SK-MEL-5 (cell line): ENCODE results near the gene CRYBG3. TPM values are rescaled to one million over a fixed set of nuclear protein-coding genes. Genes with fewer than 3 reads are reported as not detected.
A peak's percentile ranks its signal among the peaks of the same experiment; 100 is the strongest.
"Not testable (repeated sequence)": the region's sequence is repeated elsewhere in the genome, so short reads cannot be mapped to it uniquely, and the experiment has no call there.

Source experiments
- DNase-seq: peaks from one replicate; pipeline ENCODE4 v3.0.0-alpha.2; 2016; ENCODE audit warnings: low read depth, low spot score
- in situ Hi-C: cut with HindIII; loops from 2 replicates; pipeline ENCODE4 v1.10.0; 2016; ENCODE audit warnings: low sequenced_read_pairs, high pct_unique_total_duplicates, low pct_unique_long_range_greater_than_20kb
- total RNA-seq: library from RNA; depleted of rRNA; stranded (reverse); fragments of >200 nt; shearing (Covaris generic); gene quantifications from 2 replicates; pipeline ENCODE4 v1.2.3, GENCODE V29; 2014

The CRYBG3 gene
- total RNA-seq, 1 experiment from 2014 or later: 14.2 TPM

- in situ Hi-C loops: no loop called here
- no peak for DNase-seq
Measured at GRCh38 chr3:97882975-97883598, 61.3 kb downstream of the CRYBG3 start.

DNA sequence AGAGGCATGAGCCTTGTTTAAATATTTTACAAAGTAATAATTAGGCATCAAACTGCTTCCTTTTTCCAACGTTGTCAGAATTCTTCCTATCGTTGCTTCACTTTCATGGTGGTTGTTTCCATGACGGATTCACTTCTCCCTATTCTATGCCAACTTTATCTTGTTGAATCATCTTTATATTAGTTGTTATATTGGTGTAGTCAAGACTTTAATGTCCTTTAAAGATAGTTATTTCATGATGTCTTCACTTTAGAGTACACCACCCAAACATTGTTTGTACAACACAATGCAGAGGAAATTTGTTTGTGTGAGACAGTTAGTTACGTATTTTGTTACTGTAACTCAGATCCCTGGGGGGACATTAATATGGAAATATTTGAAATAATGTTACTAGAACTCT lies 61.9 kb downstream of the CRYBG3 start:
- DNase-seq: no peak
- in situ Hi-C loops: no loop called here

- DNase-seq: no peak
- in situ Hi-C loops: no loop called here
Measured at GRCh38 chr3:97884586-97885123, 62.8 kb downstream of the CRYBG3 start.

DNA sequence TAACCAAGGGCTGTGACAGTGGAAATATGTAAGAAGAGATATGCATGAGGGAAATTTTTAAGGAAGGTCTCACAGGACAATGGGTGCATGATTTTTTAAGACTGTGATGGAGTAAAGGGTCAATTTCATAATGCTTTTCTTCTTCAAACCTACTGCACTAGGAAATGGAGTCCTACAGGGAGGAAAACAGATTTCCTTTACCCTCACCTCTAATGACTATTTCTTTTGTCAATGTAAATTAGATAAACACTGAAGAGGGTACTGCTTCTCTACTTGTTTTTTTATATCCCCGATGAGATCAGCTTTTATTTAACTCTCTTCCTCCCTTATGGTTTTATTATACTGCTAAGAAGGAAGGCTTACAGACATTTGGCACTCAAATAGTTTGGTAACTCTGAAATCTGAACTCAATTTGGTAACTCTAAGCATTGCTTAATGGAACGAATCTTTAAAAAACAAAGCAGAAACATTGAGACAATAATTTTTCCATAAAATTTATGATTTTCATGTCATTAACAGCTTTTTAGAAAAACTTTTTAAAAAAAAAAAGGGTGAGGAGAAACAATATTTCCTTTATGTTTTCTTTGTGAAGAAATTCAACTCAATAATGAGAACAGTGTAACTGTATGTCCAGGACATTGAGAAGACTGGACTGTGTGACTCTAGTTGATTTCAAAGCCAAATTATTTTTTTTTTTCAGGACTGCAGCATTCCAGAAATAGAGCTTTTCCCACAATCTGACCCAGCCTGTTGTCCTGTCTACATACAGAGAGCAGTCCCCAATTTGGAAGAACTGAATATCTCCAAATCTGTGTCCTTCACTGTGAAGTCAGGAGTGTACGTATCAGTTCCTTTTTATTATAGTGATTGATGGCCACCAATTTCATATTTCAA lies 64.4 kb downstream of the CRYBG3 start:
- no peak for DNase-seq
- in situ Hi-C loops: no loop called here

DNA sequence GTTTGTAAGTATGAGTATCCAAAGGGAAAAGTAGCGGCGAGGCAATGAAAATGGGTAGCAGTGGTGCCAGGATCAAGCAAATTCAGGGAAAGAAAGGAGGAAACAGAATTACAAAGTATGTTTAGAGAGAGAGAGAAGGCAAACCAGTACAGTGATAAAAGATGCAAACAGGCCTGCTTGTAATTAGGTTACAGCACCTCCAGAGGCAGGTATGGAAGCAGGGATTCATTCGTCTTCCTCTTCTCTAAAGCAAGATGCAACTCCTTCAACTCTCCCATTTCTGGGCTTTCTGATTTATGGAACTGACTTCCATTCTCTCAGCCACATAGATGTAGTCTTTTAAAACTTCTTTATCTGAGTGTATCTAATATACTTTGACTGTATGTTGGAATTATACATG lies 68.0 kb downstream of the CRYBG3 start:
- no peak for DNase-seq
- in situ Hi-C loops: no loop called here

GRCh38 chr3:97892852-97893251 lies 71.0 kb downstream of the CRYBG3 start:
- in situ Hi-C loops: no loop called here
- DNase-seq: no peak

GRCh38 chr3:97895216-97895615 lies 73.4 kb downstream of the CRYBG3 start:
- in situ Hi-C loops: no loop called here
- DNase-seq: no peak

DNA sequence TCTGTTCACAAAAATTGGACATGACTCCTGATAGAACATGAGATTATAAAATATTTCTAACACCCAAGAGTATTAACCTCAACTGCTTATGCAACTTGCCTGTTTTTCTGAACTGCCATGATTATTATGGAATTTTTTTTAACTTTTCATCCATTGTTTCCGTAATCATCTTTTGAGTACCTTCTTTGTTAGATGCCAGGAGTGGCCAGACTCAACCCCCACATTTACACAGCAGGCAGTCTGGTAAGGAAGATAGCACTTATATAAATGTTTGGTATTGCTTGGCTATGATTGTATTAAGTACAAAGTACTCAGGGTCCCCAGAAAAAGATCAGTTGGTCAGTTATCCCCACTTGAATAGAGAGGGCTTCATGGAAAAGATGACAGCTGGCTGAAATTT lies 74.3 kb downstream of the CRYBG3 start:
- in situ Hi-C loops: no loop called here
- no peak for DNase-seq

DNA sequence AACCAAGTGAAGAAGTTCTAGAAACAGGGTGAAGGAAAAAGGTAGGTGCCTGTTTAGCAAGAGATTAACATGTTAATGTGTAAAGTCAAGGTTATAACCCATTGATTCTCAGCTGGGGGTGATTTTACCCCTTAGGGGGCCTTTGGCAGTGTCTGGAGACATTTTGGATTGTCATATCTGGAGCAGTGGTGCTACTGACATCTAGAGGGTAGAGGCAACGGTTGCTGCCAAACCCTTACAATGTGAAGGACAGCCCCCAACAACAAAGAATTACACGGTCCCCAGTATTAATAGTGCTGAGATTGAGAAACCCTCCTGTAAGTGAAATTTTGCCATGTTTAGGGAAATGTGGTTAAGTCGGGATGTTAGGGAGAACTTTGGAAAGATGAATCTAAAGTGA lies 74.7 kb downstream of the CRYBG3 start:
- peak; percentile 38 for DNase-seq
- in situ Hi-C loops: no loop called here

- DNase-seq: no peak
- in situ Hi-C loops: no loop called here
Measured at GRCh38 chr3:97899331-97899730, 77.5 kb downstream of the CRYBG3 start.

GRCh38 chr3:97901313-97902248 lies 79.8 kb downstream of the CRYBG3 start:
- in situ Hi-C loops: no loop called here
- no peak for DNase-seq

DNA sequence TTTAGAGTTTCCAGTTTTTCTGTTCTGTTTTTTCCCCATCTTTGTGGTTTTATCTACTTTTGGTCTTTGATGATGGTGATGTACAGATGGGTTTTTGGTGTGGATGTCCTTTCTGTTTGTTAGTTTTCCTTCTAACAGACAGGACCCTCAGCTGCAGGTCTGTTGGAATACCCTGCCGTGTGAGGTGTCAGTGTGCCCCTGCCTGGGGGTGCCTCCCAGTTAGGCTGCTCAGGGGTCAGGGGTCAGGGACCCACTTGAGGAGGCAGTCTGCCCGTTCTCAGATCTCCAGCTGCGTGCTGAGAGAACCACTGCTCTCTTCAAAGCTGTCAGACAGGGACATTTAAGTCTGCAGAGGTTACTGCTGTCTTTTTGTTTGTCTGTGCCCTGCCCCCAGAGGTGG lies 88.0 kb downstream of the CRYBG3 start:
- in situ Hi-C loops, DNase-seq: not testable (repeated sequence)

- in situ Hi-C loops, DNase-seq: not testable (repeated sequence)
Measured at GRCh38 chr3:97910236-97910831, 88.5 kb downstream of the CRYBG3 start.

- in situ Hi-C loops: no loop called here
- DNase-seq: no peak
Measured at GRCh38 chr3:97910931-97911351, 89.1 kb downstream of the CRYBG3 start.

DNA sequence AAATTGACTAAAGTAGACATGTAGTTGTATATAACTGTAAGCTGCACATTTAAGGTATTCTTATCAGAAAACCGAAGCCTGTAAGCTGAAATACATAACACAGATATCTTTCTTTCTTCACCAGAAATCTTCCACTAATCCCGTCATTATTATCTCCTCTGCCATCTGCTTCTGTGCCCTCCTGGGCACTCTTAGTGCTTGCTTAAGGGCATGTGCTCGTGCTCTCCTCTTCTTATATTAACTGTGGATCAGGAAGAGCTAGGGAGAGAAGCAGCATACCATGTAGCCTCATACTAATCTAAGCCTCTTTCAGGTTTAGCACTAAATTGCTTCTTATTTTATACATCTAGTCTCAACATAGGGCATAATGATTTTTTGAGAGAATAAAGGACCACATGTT lies 89.6 kb downstream of the CRYBG3 start:
- no peak for DNase-seq
- in situ Hi-C loops: no loop called here

DNA sequence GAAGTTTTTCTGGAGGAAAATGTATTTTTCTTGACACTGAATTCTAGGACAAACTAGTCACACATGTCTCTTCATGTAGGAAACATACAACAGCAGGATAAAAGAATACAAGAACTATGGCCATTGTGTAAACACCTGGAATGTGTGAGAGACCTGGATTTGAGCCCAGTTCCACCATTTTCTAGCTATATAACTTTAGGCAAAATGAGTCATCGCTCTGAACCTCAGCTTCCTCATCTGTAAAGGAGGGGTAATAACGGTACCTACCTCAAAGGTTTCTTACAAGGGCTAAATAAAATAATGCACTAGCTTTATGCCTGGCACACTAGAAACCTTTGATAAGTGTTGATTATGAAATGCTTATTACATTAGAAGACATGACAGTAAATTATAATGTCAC lies 92.6 kb downstream of the CRYBG3 start:
- in situ Hi-C loops: no loop called here

DNA sequence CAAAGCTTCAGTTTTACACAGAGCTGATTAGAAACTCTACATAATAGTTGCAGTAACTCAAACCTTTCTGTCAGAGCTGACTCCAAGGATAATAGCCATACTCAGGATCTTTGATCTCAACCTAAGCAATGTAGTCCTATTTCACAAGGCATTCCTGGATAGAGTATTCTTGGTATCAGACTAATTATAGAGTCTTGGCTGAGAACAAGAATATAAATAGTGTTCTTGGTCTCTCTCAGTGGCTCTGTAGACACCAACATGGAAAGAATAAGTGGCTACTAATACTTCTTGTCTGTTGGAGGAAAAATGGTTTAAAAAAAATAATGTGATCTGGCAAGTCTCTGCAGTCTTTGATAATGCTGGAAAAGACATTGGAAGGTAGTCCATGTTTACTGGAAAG lies 94.8 kb downstream of the CRYBG3 start:
- in situ Hi-C loops: no loop called here
- no peak for DNase-seq

More for the DNA sequence above, 92.6 kb downstream of the CRYBG3 start:
- DNase-seq: peak; percentile 2
